Skin of body (tissue), 2 donors: ENCODE results near the gene FDX1. TPM values are rescaled to one million over a fixed set of nuclear protein-coding genes. Genes with fewer than 3 reads are reported as not detected.
"Not testable (repeated sequence)": the region's sequence is repeated elsewhere in the genome, so short reads cannot be mapped to it uniquely, and the experiment has no call there.

Experiments
- DNase-seq: peaks from one replicate; lab custom pipeline; 2025; lab: John Stamatoyannopoulos, UW
- total RNA-seq: library from RNA; depleted of rRNA; stranded (reverse); fragments of >200 nt; gene quantifications from one replicate; pipeline ENCODE4 v1.2.3, GENCODE V29; 2014

FDX1 gene, protein sequence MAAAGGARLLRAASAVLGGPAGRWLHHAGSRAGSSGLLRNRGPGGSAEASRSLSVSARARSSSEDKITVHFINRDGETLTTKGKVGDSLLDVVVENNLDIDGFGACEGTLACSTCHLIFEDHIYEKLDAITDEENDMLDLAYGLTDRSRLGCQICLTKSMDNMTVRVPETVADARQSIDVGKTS
- 7.3 TPM for total RNA-seq

GRCh38 chr11:110429731-110430266 lies at the start of gene FDX1:
TSS of gene FDX1 (plus strand) at chr11:110429948. CDS start at chr11:110430121, 173 bp downstream.
- peak; percentile 69 for DNase-seq

GRCh38 chr11:110380836-110381622 lies 48.7 kb upstream of the FDX1 start:
- DNase-seq = no peak

DNA sequence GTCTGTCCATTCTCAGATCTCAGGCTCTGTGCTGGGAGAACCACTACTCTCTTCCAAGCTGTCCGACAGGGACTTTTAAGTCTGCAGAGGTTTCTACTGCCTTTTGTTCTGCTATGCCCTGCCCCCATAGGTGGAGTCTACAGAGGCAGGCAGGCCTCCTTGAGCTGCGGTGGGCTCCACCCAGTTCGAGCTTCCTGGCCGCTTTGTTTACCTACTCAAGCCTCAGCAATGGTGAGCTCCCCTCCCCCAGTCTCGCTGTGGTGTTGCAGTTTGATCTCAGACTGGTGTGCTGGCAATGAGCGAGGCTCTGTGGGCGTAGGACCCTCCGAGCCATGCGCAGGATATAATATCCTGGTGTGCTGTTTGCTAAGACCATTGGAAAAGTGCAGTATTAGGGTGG lies 41.5 kb upstream of the FDX1 start:
- DNase-seq = not testable (repeated sequence)

DNA sequence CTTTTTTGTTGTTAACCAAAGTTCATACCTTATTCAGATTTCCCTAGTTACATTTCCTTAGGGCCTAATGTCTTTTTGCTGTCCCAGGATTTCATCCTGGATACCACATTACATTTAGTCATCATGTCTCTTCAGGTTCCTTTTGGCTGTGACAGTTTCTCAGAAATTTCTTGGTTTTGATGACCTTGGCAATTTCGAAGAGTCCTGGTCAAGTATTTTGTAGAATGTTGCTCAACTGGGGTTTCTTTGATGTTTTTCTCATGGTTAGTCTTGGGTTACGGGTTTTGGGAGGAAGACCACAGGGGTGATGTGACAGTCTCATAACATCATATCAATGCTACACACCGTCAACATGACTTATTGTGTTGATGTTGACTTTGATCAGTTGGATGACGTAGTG lies 39.8 kb upstream of the FDX1 start:
- DNase-seq = no peak

DNA sequence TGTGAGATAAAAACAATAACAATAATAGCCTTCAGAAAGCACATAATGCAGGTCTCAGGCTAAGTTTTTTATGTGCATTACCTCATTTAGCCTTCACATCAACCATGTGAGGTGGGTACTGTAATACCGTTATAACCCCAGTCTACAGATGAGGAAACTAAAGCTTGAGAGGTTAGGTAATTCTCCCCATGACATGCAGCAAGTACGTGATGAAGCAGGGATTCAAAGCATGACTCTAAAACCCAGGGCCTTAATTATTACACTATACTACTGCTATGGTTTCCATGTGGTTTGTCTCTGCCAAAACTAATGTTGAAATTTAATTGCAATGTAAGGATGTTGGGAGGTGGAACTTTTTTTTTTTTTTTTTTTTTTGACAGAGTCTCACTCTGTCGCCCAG lies 37.7 kb upstream of the FDX1 start:
- no peak for DNase-seq

DNA sequence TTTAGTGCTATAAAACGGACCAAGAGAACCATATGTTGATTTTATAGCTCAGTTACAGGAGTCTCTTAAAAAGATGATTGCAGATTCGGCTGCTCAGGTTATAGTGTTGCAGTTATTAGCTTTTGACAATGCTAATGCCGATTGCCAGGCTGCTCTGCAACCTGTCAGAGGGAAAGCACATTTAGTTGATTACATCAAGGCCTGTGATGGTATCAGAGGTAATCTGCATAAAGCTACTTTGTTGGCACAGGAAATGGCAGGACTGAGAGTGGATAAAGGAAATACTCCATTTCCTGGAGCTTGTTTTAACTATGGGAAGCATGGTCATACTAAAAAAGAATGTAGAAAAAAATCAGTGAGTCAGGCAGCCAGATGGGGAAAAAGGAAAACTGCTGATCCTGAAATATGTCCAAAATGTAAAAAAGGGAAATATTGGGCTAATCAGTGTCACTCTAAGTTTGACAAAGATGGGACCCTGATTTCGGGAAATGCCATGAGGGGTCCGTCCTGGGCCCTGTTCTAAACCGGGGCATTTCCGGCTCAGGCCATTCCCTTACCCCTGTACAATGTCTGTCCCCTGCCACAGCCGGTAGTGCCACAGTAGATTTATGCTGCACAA lies 32.0 kb upstream of the FDX1 start:
- not testable (repeated sequence) for DNase-seq

DNA sequence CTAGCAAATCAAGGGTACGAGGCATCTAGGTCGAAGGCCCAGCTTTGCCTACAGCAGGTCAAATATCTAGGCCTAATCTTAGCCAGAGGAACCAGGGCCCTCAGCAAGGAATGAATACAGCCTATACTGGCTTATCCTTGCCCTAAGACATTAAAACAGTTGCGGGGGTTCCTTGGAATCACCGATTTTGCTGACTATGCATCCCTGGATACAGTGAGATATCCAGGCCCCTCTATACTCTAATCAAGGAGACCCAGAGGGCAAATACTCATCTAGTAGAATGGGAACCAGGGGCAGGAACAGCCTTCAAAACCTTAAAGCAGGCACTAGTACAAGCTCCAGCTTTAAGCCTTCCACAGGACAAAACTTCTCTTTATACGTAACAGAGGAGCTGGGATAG lies 26.2 kb upstream of the FDX1 start:
- DNase-seq = not testable (repeated sequence)

DNA sequence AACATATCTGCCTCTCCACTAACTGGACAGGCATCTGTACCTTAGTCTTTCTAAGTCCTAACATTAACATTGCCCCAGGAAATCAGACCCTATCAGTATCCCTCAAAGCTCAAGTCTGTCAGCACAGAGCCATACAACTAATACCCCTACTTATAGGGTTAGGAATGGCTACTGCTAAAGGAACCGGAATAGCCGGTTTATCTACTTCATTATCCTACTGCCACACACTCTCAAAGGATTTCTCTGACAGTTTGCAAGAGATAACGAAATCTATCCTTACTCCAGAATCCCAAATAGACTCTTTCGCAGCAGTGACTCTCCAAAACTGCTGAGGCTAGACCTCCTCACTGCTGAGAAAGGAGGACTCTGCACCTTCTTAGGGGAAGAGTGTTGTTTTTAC lies 24.1 kb upstream of the FDX1 start:
- not testable (repeated sequence) for DNase-seq

- no peak for DNase-seq
Measured at GRCh38 chr11:110407315-110407714, 22.4 kb upstream of the FDX1 start.

DNA sequence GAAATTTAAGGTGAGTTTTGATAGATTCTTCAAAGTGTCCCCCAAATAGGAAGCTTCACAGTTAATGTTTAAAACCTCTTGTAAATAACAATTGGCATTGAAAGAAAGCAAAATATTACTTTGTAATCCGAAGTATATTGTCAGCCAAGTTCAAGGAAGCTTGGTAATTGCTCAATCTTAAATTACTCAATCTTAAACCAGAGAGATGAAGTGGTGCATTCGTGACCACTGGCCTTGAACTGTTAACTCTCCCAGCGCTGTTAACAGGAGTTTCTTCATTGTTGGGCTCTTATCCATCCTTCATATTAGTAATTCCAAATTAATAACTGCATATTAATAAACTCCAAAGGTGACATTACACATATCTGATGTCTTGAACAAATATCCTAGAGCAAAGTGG lies 20.6 kb upstream of the FDX1 start:
- no peak for DNase-seq

DNA sequence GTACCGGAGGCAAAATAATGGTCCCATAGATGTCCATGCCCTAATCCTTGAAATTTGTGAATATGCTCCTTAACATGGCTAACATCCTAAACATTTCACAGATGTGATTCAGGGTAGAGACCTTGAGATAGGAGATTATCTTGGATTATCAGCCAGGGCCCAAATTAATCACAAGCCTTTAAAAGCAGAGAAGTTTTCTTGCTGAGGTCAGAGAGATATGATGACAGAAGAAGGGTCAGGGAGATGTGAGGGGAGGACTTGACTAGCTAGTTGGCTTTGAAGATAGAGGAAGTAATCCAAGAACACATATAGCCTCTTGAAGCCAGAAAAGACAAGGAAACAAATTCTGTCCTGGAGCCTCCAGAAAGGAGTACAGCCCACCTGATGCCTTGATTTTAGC lies 19.1 kb upstream of the FDX1 start:
- DNase-seq = no peak

DNA sequence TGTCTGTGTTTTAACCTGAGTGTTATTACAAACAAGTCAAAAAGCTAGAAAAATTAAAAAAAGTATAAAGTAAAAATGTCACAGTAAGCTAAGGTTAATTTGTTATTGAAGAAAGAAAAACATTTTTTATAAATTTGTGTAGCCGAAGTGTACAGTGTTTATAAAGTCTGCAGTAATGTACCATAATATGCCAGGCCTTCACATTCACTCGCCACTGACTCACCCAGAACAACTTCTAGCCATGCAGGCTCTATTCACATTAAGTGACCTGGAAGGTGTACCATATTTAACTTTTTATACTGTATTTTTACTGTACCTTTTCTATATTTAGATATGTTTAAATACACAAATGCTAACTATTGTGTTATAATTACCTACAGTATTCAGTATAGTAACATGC lies 14.7 kb upstream of the FDX1 start:
- DNase-seq = no peak

DNA sequence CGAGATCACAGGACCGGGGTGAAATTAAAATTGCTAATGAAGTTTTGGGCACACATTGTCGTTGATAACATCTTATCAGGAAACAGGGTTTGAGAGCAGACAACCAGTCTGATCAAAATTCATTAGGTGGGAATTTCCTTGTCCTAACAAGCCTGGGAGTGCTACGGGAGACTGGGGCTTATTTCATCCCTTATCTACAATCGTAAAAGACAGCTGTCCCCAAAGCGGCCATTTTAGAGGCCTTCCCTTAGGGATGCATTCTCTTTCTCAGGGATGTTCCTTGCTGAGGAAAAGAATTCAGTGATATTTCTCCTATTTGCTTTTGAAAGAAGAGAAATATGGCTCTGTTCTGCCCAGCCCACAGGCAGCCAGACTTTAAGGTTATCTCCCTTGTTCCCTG lies 8.1 kb upstream of the FDX1 start:
- not testable (repeated sequence) for DNase-seq

DNA sequence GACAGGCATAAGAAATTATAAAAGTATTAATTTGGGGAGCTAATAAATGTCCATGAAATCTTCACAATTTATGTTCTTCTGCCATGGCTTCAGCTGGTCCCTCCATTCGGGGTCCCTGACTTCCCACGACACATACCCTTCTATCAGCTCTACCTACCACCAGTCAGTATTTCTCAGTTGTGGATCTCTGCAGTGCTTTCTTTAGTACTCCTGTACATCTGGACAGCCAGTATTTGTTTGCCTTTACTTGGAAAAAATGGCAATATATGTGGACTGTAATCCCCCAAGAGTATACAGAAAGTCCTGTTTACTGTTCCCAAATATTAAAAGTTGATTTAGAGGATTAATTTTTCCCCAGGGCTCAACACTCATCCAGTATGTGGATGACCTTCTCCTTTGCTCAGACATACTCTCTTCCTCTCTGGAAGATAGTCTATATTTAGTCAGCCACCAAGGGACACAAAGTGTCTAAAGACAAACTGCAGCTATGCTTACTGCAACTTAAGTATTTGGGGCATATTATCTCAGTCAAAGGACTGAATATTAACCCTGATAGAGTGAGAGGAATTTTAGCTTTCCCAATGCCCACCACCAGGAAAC lies 7.3 kb upstream of the FDX1 start:
- no peak for DNase-seq

- no peak for DNase-seq
Measured at GRCh38 chr11:110424775-110425444, 4.8 kb upstream of the FDX1 start.

- peak; percentile 59 for DNase-seq
Measured at GRCh38 chr11:110425751-110426545, 3.8 kb upstream of the FDX1 start.

GRCh38 chr11:110428040-110428439 lies 1.7 kb upstream of the FDX1 start:
- DNase-seq = no peak

GRCh38 chr11:110428956-110429730 lies 605 bp upstream of the FDX1 start:
- no peak for DNase-seq

DNA sequence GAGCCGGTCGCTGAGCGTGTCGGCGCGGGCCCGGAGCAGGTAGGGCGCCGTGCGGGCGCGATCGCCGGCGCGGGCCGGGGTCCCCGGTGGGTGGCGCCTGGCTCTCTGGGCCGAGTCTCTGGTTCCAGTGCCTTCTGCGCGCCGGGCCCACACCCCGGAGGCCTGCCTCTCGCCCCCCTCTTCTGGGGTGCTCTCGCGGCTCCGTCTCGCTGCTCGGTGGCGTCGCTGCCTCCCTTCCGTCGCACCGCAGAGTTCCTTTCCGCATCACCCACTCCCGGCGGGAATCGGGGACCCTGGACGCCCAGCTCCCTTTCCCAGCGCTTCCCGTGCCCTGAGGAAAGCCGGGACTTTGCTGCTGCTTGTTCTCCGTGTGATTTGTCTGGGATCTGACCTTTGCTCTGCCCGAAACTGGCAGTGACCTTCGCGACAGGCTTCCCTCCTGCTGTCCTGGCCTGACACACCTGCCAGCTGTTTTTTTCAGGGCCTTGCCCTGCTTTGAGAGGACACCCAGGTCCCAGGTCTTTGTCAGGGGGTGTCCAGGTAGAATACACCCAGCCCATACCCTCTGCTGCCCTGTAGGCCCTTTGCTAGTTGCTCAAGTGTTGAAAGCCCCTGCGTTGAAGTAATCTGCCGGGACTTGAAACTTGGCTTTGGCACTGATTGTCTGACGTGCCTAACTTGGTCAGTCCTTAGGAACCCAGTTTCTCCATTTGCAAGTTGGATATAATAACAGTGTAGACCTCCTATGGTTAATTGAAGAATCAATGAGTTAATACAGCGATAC lies 711 bp downstream of the FDX1 start:
- DNase-seq = peak; percentile 25
